HT-29 (cell line): ENCODE data around the gene MGAT5. TPM values are rescaled to one million over a fixed set of nuclear protein-coding genes. Genes with fewer than 3 reads are reported as not detected.

Experiments used
- DNase-seq: peaks from one replicate; pipeline ENCODE4 v3.0.0-alpha.2; 2015; ENCODE audit warnings: low spot score
- total RNA-seq: library from RNA; depleted of rRNA; stranded (reverse); fragments of >200 nt; shearing (Covaris generic); gene quantifications from 2 replicates; pipeline ENCODE4 v1.2.3, GENCODE V29; 2014

The MGAT5 gene
- total RNA-seq, 1 experiment from 2014 or later, result 55.9 TPM

GRCh38 chr2:134336352-134336751 is 82.5 kb downstream of the MGAT5 start:
- no peak for DNase-seq

GRCh38 chr2:134336921-134337320 is 83.0 kb downstream of the MGAT5 start:
- DNase-seq, result no peak

- DNase-seq, result no peak
Observed at GRCh38 chr2:134337631-134338030, 83.8 kb downstream of the MGAT5 start.

- DNase-seq, result no peak
Observed at GRCh38 chr2:134338208-134338607, 84.3 kb downstream of the MGAT5 start.

- DNase-seq, result no peak
Observed at GRCh38 chr2:134341476-134341875, 87.6 kb downstream of the MGAT5 start.

- no peak for DNase-seq
Observed at GRCh38 chr2:134344954-134345697, 91.3 kb downstream of the MGAT5 start.

GRCh38 chr2:134346141-134346540 is 92.3 kb downstream of the MGAT5 start:
- DNase-seq, result no peak

GRCh38 chr2:134347756-134348155 is 93.9 kb downstream of the MGAT5 start:
- no peak for DNase-seq

GRCh38 chr2:134348239-134348638 is 94.4 kb downstream of the MGAT5 start:
- DNase-seq, result no peak

- DNase-seq, result no peak
Observed at GRCh38 chr2:134348760-134349159, 94.9 kb downstream of the MGAT5 start.

- no peak for DNase-seq
Observed at GRCh38 chr2:134351016-134351415, 97.1 kb downstream of the MGAT5 start.

GRCh38 chr2:134351899-134352298 is 98.0 kb downstream of the MGAT5 start:
- DNase-seq, result no peak

GRCh38 chr2:134352844-134353243 is 99.0 kb downstream of the MGAT5 start:
- no peak for DNase-seq

- no peak for DNase-seq
Observed at GRCh38 chr2:134354611-134355010, 100.7 kb downstream of the MGAT5 start.

- DNase-seq, result no peak
Observed at GRCh38 chr2:134357814-134358213, 103.9 kb downstream of the MGAT5 start.

- DNase-seq, result peak; percentile 75
Observed at GRCh38 chr2:134359367-134360081, 105.7 kb downstream of the MGAT5 start.

GRCh38 chr2:134360745-134361487 is 107.0 kb downstream of the MGAT5 start:
- DNase-seq, result no peak

- DNase-seq, result no peak
Observed at GRCh38 chr2:134361648-134362047, 107.8 kb downstream of the MGAT5 start.

GRCh38 chr2:134362152-134362668 is 108.3 kb downstream of the MGAT5 start:
- no peak for DNase-seq

GRCh38 chr2:134362740-134363139 is 108.9 kb downstream of the MGAT5 start:
- no peak for DNase-seq

GRCh38 chr2:134365356-134365755 is 111.5 kb downstream of the MGAT5 start:
- peak; percentile 26 for DNase-seq

GRCh38 chr2:134366359-134366758 is 112.5 kb downstream of the MGAT5 start:
- no peak for DNase-seq
